B cell (primary cell): ENCODE results near the gene SLC9A3.

Source experiments
- CTCF ChIP-seq: fragments of 200-600 bp; IDR thresholded peaks from one replicate; pipeline ENCODE4 v1.8.0; 2022; ENCODE audit warnings: antibody characterized with exemption, mild to moderate bottlenecking
- EZH2 ChIP-seq: IDR thresholded peaks from 2 replicates; pipeline ENCODE4 v1.6.1; 2012; ENCODE audit warnings: borderline replicate concordance, low read depth, mild to moderate bottlenecking, moderate library complexity, low read length; ENCODE audit not compliant: insufficient read depth, poor library complexity, severe bottlenecking

DNA sequence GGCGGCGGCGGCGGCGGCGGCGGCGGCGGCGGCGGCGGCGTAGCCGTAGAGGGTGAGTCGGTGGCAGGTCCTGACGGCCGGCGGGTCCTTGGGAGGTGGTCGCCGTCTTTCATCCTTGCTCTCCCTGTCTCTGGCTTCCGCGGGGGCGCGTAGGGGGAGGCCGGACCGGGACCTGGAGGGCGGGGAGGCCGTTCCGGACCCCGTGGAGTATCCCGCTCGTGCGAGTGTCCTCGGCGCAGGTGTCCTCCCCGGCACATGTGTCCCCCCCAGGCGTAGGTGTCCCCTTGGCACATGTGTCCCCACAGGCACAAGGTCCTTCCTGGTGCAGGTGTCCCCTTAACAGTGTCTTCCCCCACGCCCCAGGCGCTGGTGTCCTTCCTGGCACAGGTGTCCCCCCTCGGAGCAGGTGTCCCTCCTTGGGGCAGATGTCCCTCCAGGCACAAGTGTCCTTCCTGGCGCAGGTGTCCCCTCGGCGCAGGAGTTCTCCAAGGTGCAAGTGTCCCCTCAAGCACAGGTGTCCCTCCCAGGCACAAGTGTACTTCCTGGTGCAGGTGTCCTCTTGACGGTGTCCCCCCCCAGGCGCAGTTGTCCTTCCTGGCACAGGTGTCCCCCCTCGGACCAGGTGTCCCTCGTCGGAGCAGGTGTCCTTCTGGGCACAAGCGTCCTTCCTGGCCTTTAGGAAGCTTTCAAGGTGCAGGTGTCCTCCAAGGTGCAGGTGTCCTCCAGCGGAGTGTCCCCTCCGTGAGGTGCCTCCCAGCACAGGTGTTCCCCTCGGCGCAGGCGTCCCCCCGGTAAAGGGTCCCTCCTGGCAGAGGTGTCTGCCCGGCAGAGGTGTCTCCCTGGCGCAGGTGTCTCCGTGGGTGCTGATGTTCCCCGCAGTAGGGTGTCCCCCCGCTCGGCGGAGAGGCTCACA lies 80.8 kb downstream of the SLC9A3 start:
- TF ChIP-seq CTCF (no peak), EZH2 (no peak)
